Esophagus muscularis mucosa (tissue), 2 donors: ENCODE measurements around the gene BMPR1B.

Experiments
- POLR2A ChIP-seq: fragments of 450-650 bp; IDR thresholded peaks from one replicate; pipeline ENCODE4 v1.6.1; 2017; ENCODE audit warnings: antibody characterized with exemption, moderate library complexity, mild to moderate bottlenecking, low read depth
- POLR2AphosphoS5 ChIP-seq, 2 donors: sonication (generic); formaldehyde crosslinking; IDR thresholded peaks; one replicate each; pipeline ENCODE4 v1.6.1; 2017; ENCODE audit warnings: antibody characterized with exemption in 2 of 2

DNA sequence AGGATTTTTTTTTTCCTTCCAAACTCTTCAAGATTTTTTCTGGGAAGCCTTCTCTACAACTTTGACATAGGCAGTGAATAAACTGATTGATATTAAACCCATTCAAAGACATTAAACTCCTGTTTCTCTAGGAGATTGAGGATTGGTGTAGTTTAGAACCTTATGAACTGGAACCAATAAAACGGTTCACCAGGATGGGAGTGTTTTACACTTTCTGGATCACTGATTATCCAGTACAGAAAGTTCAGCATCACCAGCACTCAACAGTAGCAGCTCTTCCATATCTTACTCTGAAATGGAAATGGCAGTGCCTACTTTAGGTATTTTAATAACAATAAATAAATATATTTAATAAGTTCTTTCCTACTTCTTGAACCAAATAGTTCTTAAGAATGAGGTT is 76.7 kb downstream of the BMPR1B start:
- no peak for TF ChIP-seq POLR2A
- TF ChIP-seq POLR2AphosphoS5 (IDR thresholded peaks at IDR 0.05) = no peak
